Measurements from ENCODE around the gene NFASC. TPM values are rescaled to one million over a fixed set of nuclear protein-coding genes. Genes with fewer than 3 reads are reported as not detected.

NFASC gene
- total RNA-seq, 5 donors from 2014 or later (not counting 1 experiment from before 2014, with no cell fraction given) = 0.13 to 0.35 (median 0.19) TPM; not detected in 2

- no peaks in the 10 kb centered on the region for H3K9me3 Mint-ChIP-seq
- 100% methylated on average over 2 of the region's 5 CpGs for WGBS (ENCODE audit: insufficient coverage)
- DNase-seq (no peak), ATAC-seq (replicated peaks in 1 of 4) (no peak)
- H3K9me3 ChIP-seq = no peaks in the 10 kb centered on the region
- no peaks in the 10 kb centered on the region for H3K4me1 Mint-ChIP-seq
- no peak overlapping the region for H3K4me3 Mint-ChIP-seq
- CTCF ChIA-PET = no interaction called here
- H3K36me3 Mint-ChIP-seq = no peaks in the 10 kb centered on the region
- H3K27ac ChIP-seq (ENCODE audit: low read length) = no peak overlapping the region
- no peaks in the 10 kb centered on the region for H3K4me1 ChIP-seq (ENCODE audit: control insufficient read depth in 1 of 2, extremely low read depth in 1 of 2, insufficient read depth in 2 of 2, low read length in 2 of 2)
- peaks cover 0 to 36% of the 10 kb centered on the region in 2 experiments for H3K27me3 ChIP-seq (replicated peaks in 1 of 2; ENCODE audit: control insufficient read depth in 2 of 2, extremely low read depth in 1 of 2, insufficient read depth in 2 of 2, low read length in 1 of 2)
- peaks cover 21 to 25% of the 10 kb centered on the region in 2 donors for H3K27me3 Mint-ChIP-seq
- POLR2A ChIA-PET = no interaction called here
- no peaks in the 10 kb centered on the region for H3K36me3 ChIP-seq (ENCODE audit: control insufficient read depth in 2 of 2, extremely low read depth in 1 of 2, insufficient read depth in 1 of 2, low read length in 1 of 2)
- H3K27ac Mint-ChIP-seq = no peak overlapping the region
- H3K4me3 ChIP-seq (ENCODE audit: control insufficient read depth in 1 of 2, extremely low read depth in 1 of 2, low read length in 1 of 2) = no peak overlapping the region
These were observed 859 bp downstream of the NFASC start for GRCh38 chr1:204871405-204872037.

GRCh38 chr1:204872262-204872881 lies 1.7 kb downstream of the NFASC start:
- peaks cover 16 to 23% of the 10 kb centered on the region in 2 donors for H3K27me3 Mint-ChIP-seq

GRCh38 chr1:204873176-204873575 lies 2.5 kb downstream of the NFASC start:
- H3K27me3 ChIP-seq (replicated peaks in 1 of 2; ENCODE audit: control insufficient read depth in 2 of 2, extremely low read depth in 1 of 2, insufficient read depth in 2 of 2, low read length in 1 of 2) = peaks cover 0 to 34% of the 10 kb centered on the region in 2 experiments
- POLR2A ChIA-PET = no interaction called here
- Mint-ChIP-seq H3K27me3 (peaks cover 18 to 24% of the 10 kb centered on the region in 2 donors), H3K4me1 (no peaks in the 10 kb centered on the region), H3K9me3 (no peaks in the 10 kb centered on the region), H3K36me3 (no peaks in the 10 kb centered on the region), H3K27ac (no peak overlapping the region), H3K4me3 (no peak overlapping the region)
- no peaks in the 10 kb centered on the region for H3K9me3 ChIP-seq
- no peak overlapping the region for H3K4me3 ChIP-seq (ENCODE audit: control insufficient read depth in 1 of 2, extremely low read depth in 1 of 2, low read length in 1 of 2)
- H3K27ac ChIP-seq (ENCODE audit: low read length) = no peak overlapping the region
- WGBS (ENCODE audit: insufficient coverage) = 79% methylated on average over 2 of the region's 2 CpGs
- no peak for ATAC-seq (replicated peaks in 1 of 4)
- H3K36me3 ChIP-seq (ENCODE audit: control insufficient read depth in 2 of 2, extremely low read depth in 1 of 2, insufficient read depth in 1 of 2, low read length in 1 of 2) = no peaks in the 10 kb centered on the region
- no peaks in the 10 kb centered on the region for H3K4me1 ChIP-seq (ENCODE audit: control insufficient read depth in 1 of 2, extremely low read depth in 1 of 2, insufficient read depth in 2 of 2, low read length in 2 of 2)
- DNase-seq = no peak
- CTCF ChIA-PET = no interaction called here

More at GRCh38 chr1:204872262-204872881, 1.7 kb downstream of the NFASC start:
- Histone ChIP-seq H3K27me3 (replicated peaks in 1 of 2; ENCODE audit: control insufficient read depth in 2 of 2, extremely low read depth in 1 of 2, insufficient read depth in 2 of 2, low read length in 1 of 2) (peaks cover 0 to 36% of the 10 kb centered on the region in 2 experiments), H3K27ac (ENCODE audit: low read length) (no peak overlapping the region), H3K4me1 (ENCODE audit: control insufficient read depth in 1 of 2, extremely low read depth in 1 of 2, insufficient read depth in 2 of 2, low read length in 2 of 2) (no peaks in the 10 kb centered on the region), H3K9me3 (no peaks in the 10 kb centered on the region), H3K36me3 (ENCODE audit: control insufficient read depth in 2 of 2, extremely low read depth in 1 of 2, insufficient read depth in 1 of 2, low read length in 1 of 2) (no peaks in the 10 kb centered on the region), H3K4me3 (ENCODE audit: control insufficient read depth in 1 of 2, extremely low read depth in 1 of 2, low read length in 1 of 2) (no peak overlapping the region)
- Mint-ChIP-seq H3K36me3 (no peaks in the 10 kb centered on the region), H3K4me1 (no peaks in the 10 kb centered on the region), H3K9me3 (no peaks in the 10 kb centered on the region), H3K27ac (no peak overlapping the region), H3K4me3 (no peak overlapping the region)
- no peak for DNase-seq
- POLR2A ChIA-PET = no interaction called here
- no peak for ATAC-seq (replicated peaks in 1 of 4)
- WGBS (ENCODE audit: insufficient coverage) = 72% methylated on average over 3 of the region's 6 CpGs
- CTCF ChIA-PET = no interaction called here

GRCh38 chr1:204873714-204874113 lies 3.1 kb downstream of the NFASC start:
- Histone ChIP-seq H3K27ac (ENCODE audit: low read length) (no peak overlapping the region), H3K4me1 (ENCODE audit: control insufficient read depth in 1 of 2, extremely low read depth in 1 of 2, insufficient read depth in 2 of 2, low read length in 2 of 2) (no peaks in the 10 kb centered on the region), H3K36me3 (ENCODE audit: control insufficient read depth in 2 of 2, extremely low read depth in 1 of 2, insufficient read depth in 1 of 2, low read length in 1 of 2) (no peaks in the 10 kb centered on the region), H3K27me3 (replicated peaks in 1 of 2; ENCODE audit: control insufficient read depth in 2 of 2, extremely low read depth in 1 of 2, insufficient read depth in 2 of 2, low read length in 1 of 2) (peaks cover 0 to 32% of the 10 kb centered on the region in 2 experiments), H3K4me3 (ENCODE audit: control insufficient read depth in 1 of 2, extremely low read depth in 1 of 2, low read length in 1 of 2) (no peak overlapping the region), H3K9me3 (no peaks in the 10 kb centered on the region)
- DNase-seq = no peak
- Mint-ChIP-seq H3K4me3 (no peak overlapping the region), H3K4me1 (no peaks in the 10 kb centered on the region), H3K27me3 (peaks cover 21 to 28% of the 10 kb centered on the region in 2 donors), H3K36me3 (no peaks in the 10 kb centered on the region), H3K27ac (no peak overlapping the region), H3K9me3 (no peaks in the 10 kb centered on the region)
- CTCF ChIA-PET = no interaction called here
- POLR2A ChIA-PET = no interaction called here
- no peak for ATAC-seq (replicated peaks in 1 of 4)
- 100% methylated on average over 1 of the region's 2 CpGs for WGBS (ENCODE audit: insufficient coverage)

- H3K9me3 ChIP-seq = no peaks in the 10 kb centered on the region
- Mint-ChIP-seq H3K4me3 (no peak overlapping the region), H3K9me3 (no peaks in the 10 kb centered on the region), H3K36me3 (no peaks in the 10 kb centered on the region), H3K4me1 (no peaks in the 10 kb centered on the region), H3K27me3 (peaks cover 18 to 27% of the 10 kb centered on the region in 2 donors), H3K27ac (no peak overlapping the region)
- DNase-seq (no peak), ATAC-seq (replicated peaks in 1 of 4) (no peak)
- POLR2A ChIA-PET = no interaction called here
- H3K36me3 ChIP-seq (ENCODE audit: control insufficient read depth in 2 of 2, extremely low read depth in 1 of 2, insufficient read depth in 1 of 2, low read length in 1 of 2) = no peaks in the 10 kb centered on the region
- H3K4me3 ChIP-seq (ENCODE audit: control insufficient read depth in 1 of 2, extremely low read depth in 1 of 2, low read length in 1 of 2) = no peak overlapping the region
- CTCF ChIA-PET = no interaction called here
- no peaks in the 10 kb centered on the region for H3K4me1 ChIP-seq (ENCODE audit: control insufficient read depth in 1 of 2, extremely low read depth in 1 of 2, insufficient read depth in 2 of 2, low read length in 2 of 2)
- WGBS (ENCODE audit: insufficient coverage) = 73% methylated on average over 9 of the region's 10 CpGs
- no peak overlapping the region for H3K27ac ChIP-seq (ENCODE audit: low read length)
- peaks cover 0 to 29% of the 10 kb centered on the region in 2 experiments for H3K27me3 ChIP-seq (replicated peaks in 1 of 2; ENCODE audit: control insufficient read depth in 2 of 2, extremely low read depth in 1 of 2, insufficient read depth in 2 of 2, low read length in 1 of 2)
These were observed 3.6 kb downstream of the NFASC start for GRCh38 chr1:204874274-204874673.

GRCh38 chr1:204875255-204875654 lies 4.6 kb downstream of the NFASC start:
- Histone ChIP-seq H3K4me3 (ENCODE audit: control insufficient read depth in 1 of 2, extremely low read depth in 1 of 2, low read length in 1 of 2) (no peak overlapping the region), H3K27me3 (replicated peaks in 1 of 2; ENCODE audit: control insufficient read depth in 2 of 2, extremely low read depth in 1 of 2, insufficient read depth in 2 of 2, low read length in 1 of 2) (peaks cover 0 to 29% of the 10 kb centered on the region in 2 experiments), H3K27ac (ENCODE audit: low read length) (no peak overlapping the region), H3K36me3 (ENCODE audit: control insufficient read depth in 2 of 2, extremely low read depth in 1 of 2, insufficient read depth in 1 of 2, low read length in 1 of 2) (no peaks in the 10 kb centered on the region), H3K9me3 (no peaks in the 10 kb centered on the region), H3K4me1 (ENCODE audit: control insufficient read depth in 1 of 2, extremely low read depth in 1 of 2, insufficient read depth in 2 of 2, low read length in 2 of 2) (no peaks in the 10 kb centered on the region)
- no peak for DNase-seq
- CTCF ChIA-PET = no interaction called here
- 66% methylated on average over 3 of the region's 4 CpGs for WGBS (ENCODE audit: insufficient coverage)
- Mint-ChIP-seq H3K27ac (no peak overlapping the region), H3K27me3 (peaks cover 18 to 25% of the 10 kb centered on the region in 2 donors), H3K9me3 (no peaks in the 10 kb centered on the region), H3K4me3 (no peak overlapping the region), H3K4me1 (no peaks in the 10 kb centered on the region), H3K36me3 (no peaks in the 10 kb centered on the region)
- POLR2A ChIA-PET = no interaction called here
- ATAC-seq (replicated peaks in 1 of 4) = no peak
